Measurements from ENCODE around the gene YARS1.

DNA sequence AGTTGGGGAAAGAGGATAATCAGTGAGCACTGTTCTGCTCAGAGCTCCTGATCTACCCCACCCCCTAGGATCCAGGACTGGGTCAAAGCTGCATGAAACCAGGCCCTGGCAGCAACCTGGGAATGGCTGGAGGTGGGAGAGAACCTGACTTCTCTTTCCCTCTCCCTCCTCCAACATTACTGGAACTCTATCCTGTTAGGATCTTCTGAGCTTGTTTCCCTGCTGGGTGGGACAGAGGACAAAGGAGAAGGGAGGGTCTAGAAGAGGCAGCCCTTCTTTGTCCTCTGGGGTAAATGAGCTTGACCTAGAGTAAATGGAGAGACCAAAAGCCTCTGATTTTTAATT lies 42.7 kb downstream of the YARS1 start:
- TF ChIP-seq CTCF (IDR thresholded peaks at IDR 0.05; ENCODE audit: low read length) (no peak), EZH2 (optimal IDR thresholded peaks at IDR 0.05; ENCODE audit: low read depth, low read length) (no peak), EZH2phosphoT487 (IDR thresholded peaks at IDR 0.05; ENCODE audit: low read length) (no peak)
